Measurements from ENCODE around the gene NFX1.

GRCh38 chr9:33331377-33331891 is 41.1 kb downstream of the NFX1 start:
- no peak for TF ChIP-seq POLR2A (IDR thresholded peaks at IDR 0.05; ENCODE audit: low read depth)
- TF ChIP-seq CTCF (IDR thresholded peaks at IDR 0.05), result no peak

Measured in esophagus muscularis mucosa (tissue), 3 donors.